ENCODE results near the gene TLK1.

- TF ChIP-seq, protein P1, sequence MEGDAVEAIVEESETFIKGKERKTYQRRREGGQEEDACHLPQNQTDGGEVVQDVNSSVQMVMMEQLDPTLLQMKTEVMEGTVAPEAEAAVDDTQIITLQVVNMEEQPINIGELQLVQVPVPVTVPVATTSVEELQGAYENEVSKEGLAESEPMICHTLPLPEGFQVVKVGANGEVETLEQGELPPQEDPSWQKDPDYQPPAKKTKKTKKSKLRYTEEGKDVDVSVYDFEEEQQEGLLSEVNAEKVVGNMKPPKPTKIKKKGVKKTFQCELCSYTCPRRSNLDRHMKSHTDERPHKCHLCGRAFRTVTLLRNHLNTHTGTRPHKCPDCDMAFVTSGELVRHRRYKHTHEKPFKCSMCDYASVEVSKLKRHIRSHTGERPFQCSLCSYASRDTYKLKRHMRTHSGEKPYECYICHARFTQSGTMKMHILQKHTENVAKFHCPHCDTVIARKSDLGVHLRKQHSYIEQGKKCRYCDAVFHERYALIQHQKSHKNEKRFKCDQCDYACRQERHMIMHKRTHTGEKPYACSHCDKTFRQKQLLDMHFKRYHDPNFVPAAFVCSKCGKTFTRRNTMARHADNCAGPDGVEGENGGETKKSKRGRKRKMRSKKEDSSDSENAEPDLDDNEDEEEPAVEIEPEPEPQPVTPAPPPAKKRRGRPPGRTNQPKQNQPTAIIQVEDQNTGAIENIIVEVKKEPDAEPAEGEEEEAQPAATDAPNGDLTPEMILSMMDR (IDR thresholded peaks at IDR 0.05; ENCODE audit: insufficient read depth, low read depth, low read length), result no peak
- no peak for TF ChIP-seq EZH2 (IDR thresholded peaks at IDR 0.05; ENCODE audit: insufficient read depth, low read length)
These were observed 455 bp upstream of the TLK1 start for GRCh38 chr2:171160956-171161740.

Measured in astrocyte (in vitro differentiated cells and primary cell).